ENCODE data around the gene DUSP19.

DNA sequence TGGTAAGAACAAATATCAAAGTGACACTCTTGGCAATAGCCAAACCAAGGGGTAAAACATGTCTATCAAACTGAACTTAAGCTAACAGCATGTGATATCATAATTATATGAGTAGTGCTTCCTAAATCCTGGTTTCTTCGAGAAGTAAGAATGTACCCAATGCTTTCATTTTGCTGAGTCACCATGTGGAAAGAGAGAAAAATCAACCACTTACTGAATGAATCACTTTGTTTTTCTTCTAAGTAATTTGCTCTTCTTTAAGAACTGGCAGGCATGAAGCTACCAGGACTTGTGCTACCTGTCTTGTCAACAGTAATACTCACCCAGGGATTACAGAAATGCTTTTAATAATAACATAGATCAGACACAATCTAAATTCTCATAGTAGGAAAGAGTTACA, 19.0 kb upstream of the DUSP19 start:
- no peak for TF ChIP-seq POLR2A (IDR thresholded peaks at IDR 0.05; ENCODE audit: borderline replicate concordance, extremely low read depth, insufficient read depth, insufficient read length)
- TF ChIP-seq, protein P1, sequence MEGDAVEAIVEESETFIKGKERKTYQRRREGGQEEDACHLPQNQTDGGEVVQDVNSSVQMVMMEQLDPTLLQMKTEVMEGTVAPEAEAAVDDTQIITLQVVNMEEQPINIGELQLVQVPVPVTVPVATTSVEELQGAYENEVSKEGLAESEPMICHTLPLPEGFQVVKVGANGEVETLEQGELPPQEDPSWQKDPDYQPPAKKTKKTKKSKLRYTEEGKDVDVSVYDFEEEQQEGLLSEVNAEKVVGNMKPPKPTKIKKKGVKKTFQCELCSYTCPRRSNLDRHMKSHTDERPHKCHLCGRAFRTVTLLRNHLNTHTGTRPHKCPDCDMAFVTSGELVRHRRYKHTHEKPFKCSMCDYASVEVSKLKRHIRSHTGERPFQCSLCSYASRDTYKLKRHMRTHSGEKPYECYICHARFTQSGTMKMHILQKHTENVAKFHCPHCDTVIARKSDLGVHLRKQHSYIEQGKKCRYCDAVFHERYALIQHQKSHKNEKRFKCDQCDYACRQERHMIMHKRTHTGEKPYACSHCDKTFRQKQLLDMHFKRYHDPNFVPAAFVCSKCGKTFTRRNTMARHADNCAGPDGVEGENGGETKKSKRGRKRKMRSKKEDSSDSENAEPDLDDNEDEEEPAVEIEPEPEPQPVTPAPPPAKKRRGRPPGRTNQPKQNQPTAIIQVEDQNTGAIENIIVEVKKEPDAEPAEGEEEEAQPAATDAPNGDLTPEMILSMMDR (IDR thresholded peaks at IDR 0.05 in 2 of 3, conservative IDR thresholded peaks at IDR 0.05 in 1 of 3; ENCODE audit: borderline replicate concordance in 1 of 3, insufficient read depth in 1 of 3, low read depth in 2 of 3, low read length in 2 of 3), result no peak
- TF ChIP-seq CEBPB (IDR thresholded peaks at IDR 0.05; ENCODE audit: low read depth), result no peak
- no peak for TF ChIP-seq YY1 (IDR thresholded peaks at IDR 0.05; ENCODE audit: extremely low read depth, insufficient replicate concordance, low read depth, low read length)
- TF ChIP-seq ZNF274 (IDR thresholded peaks at IDR 0.05; ENCODE audit: low read depth, low read length), result no peak
- no peak for TF ChIP-seq REST (IDR thresholded peaks at IDR 0.05; ENCODE audit: low read depth)
- no peak for TF ChIP-seq POLR2AphosphoS5 (IDR thresholded peaks at IDR 0.05; ENCODE audit: low read depth, low read length)
- TF ChIP-seq CBX3 (IDR thresholded peaks at IDR 0.05; ENCODE audit: low read depth), result no peak
- TF ChIP-seq, protein P2, sequence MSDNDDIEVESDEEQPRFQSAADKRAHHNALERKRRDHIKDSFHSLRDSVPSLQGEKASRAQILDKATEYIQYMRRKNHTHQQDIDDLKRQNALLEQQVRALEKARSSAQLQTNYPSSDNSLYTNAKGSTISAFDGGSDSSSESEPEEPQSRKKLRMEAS (IDR thresholded peaks at IDR 0.05), result no peak
- TF ChIP-seq EZH2 (IDR thresholded peaks at IDR 0.05), result no peak

Measured in HCT116 (cell line).